Neuronal stem cell (in vitro differentiated cells): ENCODE data around the gene RNF212B. TPM values are rescaled to one million over a fixed set of nuclear protein-coding genes. Genes with fewer than 3 reads are reported as not detected.
A peak's percentile ranks its signal among the peaks of the same experiment; 100 is the strongest.
"Not testable (repeated sequence)": the region's sequence is repeated elsewhere in the genome, so short reads cannot be mapped to it uniquely, and the experiment has no call there.

Experiments
- DNase-seq: peaks from one replicate; pipeline ENCODE4 v3.0.0-alpha.2; 2013; ENCODE audit warnings: low spot score
- H2AFZ ChIP-seq: one replicate; pipeline ENCODE4 v1.6.1; 2013; ENCODE audit warnings: mild to moderate bottlenecking, low read length, inconsistent platforms
- H2AK5ac ChIP-seq: 2 replicates; pipeline ENCODE4 v1.6.1; 2013; ENCODE audit warnings: low read depth, mild to moderate bottlenecking, inconsistent platforms, low read length, moderate library complexity, mixed read lengths
- H2BK120ac ChIP-seq: 2 replicates; pipeline ENCODE4 v1.6.1; 2013; ENCODE audit warnings: low read depth, mild to moderate bottlenecking, inconsistent platforms, low read length, moderate library complexity, mixed read lengths
- H2BK12ac ChIP-seq: one replicate; pipeline ENCODE4 v1.6.1; 2013; ENCODE audit warnings: low read length, inconsistent platforms
- H2BK15ac ChIP-seq: 2 replicates; pipeline ENCODE4 v1.6.1; 2013; ENCODE audit warnings: mild to moderate bottlenecking, low read length, inconsistent platforms, mixed read lengths
- H2BK5ac ChIP-seq: one replicate; pipeline ENCODE4 v1.6.1; 2013; ENCODE audit warnings: inconsistent platforms, mild to moderate bottlenecking, low read length, moderate library complexity
- H3K14ac ChIP-seq: one replicate; pipeline ENCODE4 v1.6.1; 2013; ENCODE audit warnings: low read length, inconsistent platforms
- H3K18ac ChIP-seq: 2 replicates; pipeline ENCODE4 v1.6.1; 2013; ENCODE audit warnings: low read length, inconsistent platforms
- H3K23ac ChIP-seq: 2 replicates; pipeline ENCODE4 v1.6.1; 2013; ENCODE audit warnings: low read depth, mild to moderate bottlenecking, mixed read lengths, low read length, inconsistent platforms; ENCODE audit not compliant: poor library complexity
- H3K27ac ChIP-seq: replicated peaks from 3 replicates; pipeline ENCODE4 v1.5.1; 2013; ENCODE audit warnings: low read length, inconsistent platforms
- H3K27me3 ChIP-seq, 3 experiments: 2 replicates each; pipeline ENCODE4 v1.6.1; 2013; ENCODE audit warnings: low read length in 3 of 3, mild to moderate bottlenecking in 2 of 3, inconsistent platforms in 1 of 3, low read depth in 1 of 3, mixed read lengths in 1 of 3, moderate library complexity in 1 of 3; ENCODE audit not compliant: control insufficient read depth in 3 of 3, insufficient read depth in 3 of 3
- H3K36me3 ChIP-seq, 2 donors: replicated peaks in 1 of 2; 2 replicates each; pipeline ENCODE4 v1.6.1; 2013; ENCODE audit warnings: low read length in 2 of 2; ENCODE audit not compliant: control insufficient read depth in 2 of 2, insufficient read depth in 2 of 2
- H3K4ac ChIP-seq: 2 replicates; pipeline ENCODE4 v1.6.1; 2013; ENCODE audit warnings: inconsistent platforms, mild to moderate bottlenecking, low read length, moderate library complexity
- H3K4me1 ChIP-seq, 2 donors: 1 replicate in 1 of 2; 2 replicates in 1 of 2; pipeline ENCODE4 v1.6.1; 2013; ENCODE audit warnings: low read length in 2 of 2, low read depth in 1 of 2; ENCODE audit not compliant: control insufficient read depth in 2 of 2, insufficient read depth in 1 of 2
- H3K4me2 ChIP-seq: one replicate; pipeline ENCODE4 v1.6.1; 2013; ENCODE audit warnings: mild to moderate bottlenecking, low read length, inconsistent platforms; ENCODE audit not compliant: insufficient read depth, poor library complexity, severe bottlenecking
- H3K4me3 ChIP-seq, 2 donors: 2 replicates each; pipeline ENCODE4 v1.5.1; 2013; ENCODE audit warnings: low read length in 2 of 2, mild to moderate bottlenecking in 2 of 2, inconsistent platforms in 1 of 2, moderate library complexity in 1 of 2
- H3K79me1 ChIP-seq: one replicate; pipeline ENCODE4 v1.6.1; 2013; ENCODE audit warnings: low read depth, mild to moderate bottlenecking, inconsistent platforms, low read length, moderate library complexity
- H3K9ac ChIP-seq: one replicate; pipeline ENCODE4 v1.6.1; 2013; ENCODE audit warnings: mild to moderate bottlenecking, low read depth, low read length, inconsistent platforms; ENCODE audit not compliant: poor library complexity
- H3K9me3 ChIP-seq, 2 donors: replicated peaks in 1 of 2; 2 replicates each; pipeline versions ENCODE3 to v1.6.1; 2013; ENCODE audit warnings: low read length in 2 of 2, mild to moderate bottlenecking in 2 of 2, inconsistent platforms in 1 of 2, low read depth in 1 of 2, mixed read lengths in 1 of 2, moderate library complexity in 1 of 2; ENCODE audit not compliant: control insufficient read depth in 2 of 2, insufficient read depth in 1 of 2
- H4K8ac ChIP-seq: one replicate; pipeline ENCODE4 v1.6.1; 2013; ENCODE audit warnings: low read depth, mild to moderate bottlenecking, inconsistent platforms, low read length, moderate library complexity
- H4K91ac ChIP-seq: one replicate; pipeline ENCODE4 v1.6.1; 2013; ENCODE audit warnings: low read length, low read depth, mild to moderate bottlenecking, inconsistent platforms; ENCODE audit not compliant: poor library complexity
- WGBS, 2 donors: extraction: QIAGEN DNeasy Blood & Tissue Kit; methylation state at CpG; one replicate each; pipeline ENCODE4 v1.1.7; 2013; ENCODE audit warnings: missing lambda C conversion rate in 2 of 2, mixed read lengths in 1 of 2; ENCODE audit not compliant: insufficient read length in 2 of 2, insufficient replicate concordance in 1 of 2; ENCODE audit errors: extremely low coverage in 2 of 2; 5-methylcytosine and 5-hydroxymethylcytosine counted together
- polyA plus RNA-seq, 2 experiments: library from polyadenylated mRNA; stranded (reverse); fragments of 200-250 nt; gene quantifications; one replicate each; pipeline ENCODE4 v1.2.3, GENCODE V29; 2013

Gene RNF212B, protein sequence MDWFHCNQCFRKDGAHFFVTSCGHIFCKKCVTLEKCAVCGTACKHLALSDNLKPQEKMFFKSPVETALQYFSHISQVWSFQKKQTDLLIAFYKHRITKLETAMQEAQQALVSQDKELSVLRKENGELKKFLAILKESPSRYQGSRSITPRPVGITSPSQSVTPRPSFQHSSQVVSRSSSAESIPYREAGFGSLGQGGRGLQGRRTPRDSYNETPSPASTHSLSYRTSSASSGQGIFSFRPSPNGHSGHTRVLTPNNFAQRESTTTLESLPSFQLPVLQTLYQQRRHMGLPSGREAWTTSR
- 0.20 TPM for polyA plus RNA-seq (2013, experiment 1 of 2)
- polyA plus RNA-seq (2013, experiment 2 of 2): 0.28 TPM

DNA sequence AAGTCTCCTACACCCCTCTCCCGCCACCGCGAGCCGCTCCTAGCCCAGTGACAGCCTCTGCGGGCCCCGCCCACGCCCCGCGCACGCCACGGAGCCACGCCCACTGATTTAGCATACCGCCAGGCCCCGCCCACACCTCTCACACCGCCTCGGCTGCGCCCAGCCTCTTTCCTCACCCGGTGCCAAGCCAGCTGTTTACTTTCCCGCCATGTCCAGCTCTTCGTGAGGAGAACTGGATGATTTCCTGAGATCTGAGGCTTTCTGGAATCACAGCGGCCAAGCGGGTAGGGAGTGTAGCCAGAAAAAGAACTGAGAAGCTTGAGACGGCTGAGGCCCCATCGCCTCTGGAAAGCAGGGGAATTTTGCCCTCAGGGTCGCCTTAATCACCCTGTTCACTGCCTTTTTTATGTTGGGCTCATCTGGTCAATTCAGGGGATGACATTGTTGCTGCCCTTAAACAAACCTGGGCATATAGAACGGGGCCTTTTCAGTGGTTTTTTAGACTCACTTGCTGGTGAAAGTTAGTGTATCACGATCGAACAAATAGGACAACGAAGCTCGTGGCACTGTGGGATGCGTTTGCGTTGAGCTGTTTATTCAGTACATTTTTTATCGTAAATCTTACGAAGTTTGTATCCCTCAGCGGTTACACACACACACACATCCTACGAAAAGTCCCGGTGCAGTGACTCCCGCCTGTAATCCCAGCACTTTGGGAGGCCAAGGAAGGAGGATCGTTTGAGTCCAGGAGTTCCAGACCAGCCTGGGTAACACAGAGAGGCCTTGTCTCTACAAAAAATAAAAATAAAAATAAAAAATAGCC is at the start of gene RNF212B:
TSS of gene RNF212B (plus strand) at position 165 of the 823 bp plus-strand sequence. CDS start 2,410 bp downstream, outside the sequence.
- DNase-seq: peak; percentile 75
- no peaks in the 10 kb centered on the region for H3K4me1 ChIP-seq
- H3K79me1 ChIP-seq: no peaks in the 10 kb centered on the region
- no peak within 1 kb of the TSS for H3K14ac ChIP-seq
- no CpG with 5 or more reads among the region's 39 CpGs for WGBS, 2 donors
- no peaks in the 10 kb centered on the region for H3K9me3 ChIP-seq
- no peak within 1 kb of the TSS for H3K4ac ChIP-seq
- H4K91ac ChIP-seq: no peak within 1 kb of the TSS
- H3K9ac ChIP-seq: no peak within 1 kb of the TSS
- peak within 1 kb of the TSS; percentile 42 for H3K27ac ChIP-seq
- H4K8ac ChIP-seq: no peak within 1 kb of the TSS
- H2BK5ac ChIP-seq: no peak within 1 kb of the TSS
- H3K18ac ChIP-seq: peak within 1 kb of the TSS; percentile 46
- H2AFZ ChIP-seq: peak within 1 kb of the TSS; percentile 87
- no peak within 1 kb of the TSS for H2AK5ac ChIP-seq
- peak within 1 kb of the TSS in 1 of 2 donors; percentile 23 for H3K4me3 ChIP-seq
- no peak within 1 kb of the TSS for H3K23ac ChIP-seq
- H3K36me3 ChIP-seq: no peaks in the 10 kb centered on the region
- peak within 1 kb of the TSS; percentile 41 for H3K4me2 ChIP-seq
- no peak within 1 kb of the TSS for H2BK15ac ChIP-seq
- no peaks in the 10 kb centered on the region for H3K27me3 ChIP-seq
- no peak within 1 kb of the TSS for H2BK120ac ChIP-seq
- H2BK12ac ChIP-seq: no peak within 1 kb of the TSS

DNA sequence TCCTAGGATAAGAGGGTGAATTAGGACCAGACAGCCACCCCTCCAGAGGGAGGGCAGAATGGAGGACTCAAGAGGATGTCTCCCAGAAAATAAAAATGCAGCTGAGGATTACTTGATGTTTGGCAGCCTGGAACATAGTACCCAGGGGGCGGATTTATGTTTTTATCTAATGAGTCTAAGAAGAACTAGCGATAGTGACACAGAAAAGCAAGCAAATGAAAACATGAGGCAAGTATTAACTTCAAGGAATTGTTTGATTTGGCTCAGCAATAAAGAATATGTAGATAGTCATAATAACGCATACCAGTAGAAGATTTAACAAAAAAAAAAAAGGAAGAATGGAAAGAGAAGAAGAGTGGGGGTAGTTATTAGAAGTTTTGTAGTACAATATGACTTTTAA is 44.3 kb upstream of the RNF212B start:
- Histone ChIP-seq H3K23ac (no peak overlapping the region), H3K36me3 (no peaks in the 10 kb centered on the region), H3K18ac (no peak overlapping the region), H2AFZ (no peak overlapping the region), H4K91ac (no peak overlapping the region), H3K4me1 (no peaks in the 10 kb centered on the region), H3K27ac (no peak overlapping the region), H3K9ac (no peak overlapping the region), H2AK5ac (no peak overlapping the region), H2BK12ac (no peak overlapping the region), H2BK5ac (no peak overlapping the region), H3K4me2 (no peak overlapping the region), H3K79me1 (no peaks in the 10 kb centered on the region), H2BK15ac (no peak overlapping the region), H2BK120ac (no peak overlapping the region), H3K9me3 (no peaks in the 10 kb centered on the region), H3K27me3 (peaks cover 0 to 4% (median 0%) of the 10 kb centered on the region in 3 experiments), H3K14ac (no peak overlapping the region), H3K4ac (no peak overlapping the region), H4K8ac (no peak overlapping the region), H3K4me3 (no peak overlapping the region)
- DNase-seq: no peak
- WGBS, 2 donors: no CpG with 5 or more reads among the region's 3 CpGs

DNA sequence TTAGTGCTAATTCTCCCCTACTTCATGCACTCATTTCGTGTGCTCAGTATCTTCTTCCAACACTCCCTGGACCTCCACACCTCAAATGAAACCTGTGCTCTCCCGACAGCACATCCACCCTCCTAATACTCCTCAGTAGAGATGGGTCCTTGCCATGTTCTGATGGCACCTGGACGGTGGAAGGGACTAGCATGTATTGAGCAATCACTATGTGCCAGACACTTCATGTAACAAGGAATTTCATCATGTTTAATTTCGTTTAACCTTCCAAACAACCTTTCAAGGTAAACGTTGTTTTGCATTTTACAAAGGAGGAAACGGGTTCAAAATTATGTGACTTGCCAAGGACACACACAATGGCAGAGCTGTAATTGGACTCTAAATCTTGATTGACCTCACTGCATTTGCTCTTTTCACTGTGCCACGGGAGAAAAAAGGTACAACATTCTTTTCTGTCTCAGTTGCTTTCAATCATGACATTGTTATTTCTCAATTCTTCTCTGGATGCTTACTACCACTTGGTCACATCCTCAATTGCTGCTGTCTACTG is 42.1 kb upstream of the RNF212B start:
- WGBS, 2 donors: no CpG with 5 or more reads among the region's 7 CpGs
- Histone ChIP-seq H3K14ac (no peak overlapping the region), H2AFZ (no peak overlapping the region), H3K36me3 (no peaks in the 10 kb centered on the region), H3K4me1 (no peaks in the 10 kb centered on the region), H4K91ac (no peak overlapping the region), H2AK5ac (no peak overlapping the region), H3K4me3 (no peak overlapping the region), H3K9me3 (no peaks in the 10 kb centered on the region), H3K23ac (no peak overlapping the region), H3K79me1 (no peaks in the 10 kb centered on the region), H2BK15ac (no peak overlapping the region), H3K27ac (no peak overlapping the region), H2BK120ac (no peak overlapping the region), H2BK12ac (no peak overlapping the region), H2BK5ac (no peak overlapping the region), H3K4ac (no peak overlapping the region), H3K18ac (no peak overlapping the region), H3K4me2 (no peak overlapping the region), H4K8ac (no peak overlapping the region), H3K9ac (no peak overlapping the region), H3K27me3 (peaks cover 0 to 4% (median 0%) of the 10 kb centered on the region in 3 experiments)
- no peak for DNase-seq

DNA sequence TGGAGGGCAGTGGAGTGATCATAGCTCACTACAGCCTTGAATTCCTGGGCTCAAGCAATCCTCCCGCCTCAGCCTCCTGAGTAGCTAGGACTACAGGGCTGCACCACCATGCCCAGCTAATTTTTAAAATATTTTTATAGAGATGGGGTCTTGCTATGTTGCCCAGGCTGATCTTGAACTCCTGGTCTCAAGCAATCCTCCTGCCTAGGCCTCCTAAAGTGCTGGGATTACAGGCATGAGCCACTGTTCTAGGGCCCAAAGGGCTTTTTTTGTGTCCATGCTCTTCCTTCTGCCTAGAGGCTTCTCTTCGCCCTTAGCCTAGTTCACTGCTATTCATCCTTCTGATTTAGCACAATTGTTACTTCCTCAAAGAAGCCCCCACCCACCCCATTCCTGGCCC is 41.2 kb upstream of the RNF212B start:
- H3K4me2 ChIP-seq, H3K79me1 ChIP-seq, H3K23ac ChIP-seq, H2AK5ac ChIP-seq, H3K27ac ChIP-seq, H4K91ac ChIP-seq, H3K36me3 ChIP-seq, H3K27me3 ChIP-seq, DNase-seq, H3K18ac ChIP-seq, H2BK120ac ChIP-seq, H3K14ac ChIP-seq, H3K4me3 ChIP-seq, H2BK5ac ChIP-seq, H3K4ac ChIP-seq, H3K9ac ChIP-seq, H2BK12ac ChIP-seq, H3K9me3 ChIP-seq, H2BK15ac ChIP-seq, H2AFZ ChIP-seq, H4K8ac ChIP-seq, H3K4me1 ChIP-seq: not testable (repeated sequence)
- no CpG with 5 or more reads among the region's 2 CpGs for WGBS, 2 donors
